Ishikawa (cell line): ENCODE data around the gene RUNX1.

Source experiments
- CEBPB ChIP-seq: IDR thresholded peaks from 2 replicates; pipeline ENCODE4 v1.6.1; 2012
- CREB1 ChIP-seq: IDR thresholded peaks from 2 replicates; pipeline ENCODE4 v1.6.1; 2012; ENCODE audit warnings: low read depth
- EGR1 ChIP-seq: IDR thresholded peaks from 2 replicates; pipeline ENCODE4 v1.6.1; 2012
- EP300 ChIP-seq: IDR thresholded peaks from 2 replicates; pipeline ENCODE4 v1.6.1; 2012; ENCODE audit warnings: borderline replicate concordance
- FOXM1 ChIP-seq: IDR thresholded peaks from 2 replicates; pipeline ENCODE4 v1.6.1; 2012; ENCODE audit warnings: low read depth, borderline replicate concordance
- NFIC ChIP-seq: IDR thresholded peaks from 2 replicates; pipeline ENCODE4 v1.6.1; 2012
- RAD21 ChIP-seq: IDR thresholded peaks from 2 replicates; pipeline ENCODE4 v1.6.1; 2012; ENCODE audit warnings: low read depth
- TAF1 ChIP-seq: IDR thresholded peaks from 2 replicates; pipeline ENCODE4 v1.6.1; 2012; ENCODE audit warnings: low read depth, mild to moderate bottlenecking
- TCF12 ChIP-seq: IDR thresholded peaks from 2 replicates; pipeline ENCODE4 v1.6.1; 2012; ENCODE audit warnings: low read depth
- TEAD4 ChIP-seq: IDR thresholded peaks from 2 replicates; pipeline ENCODE4 v1.6.1; 2012
- YY1 ChIP-seq: IDR thresholded peaks from 2 replicates; pipeline ENCODE4 v1.6.1; 2012; ENCODE audit warnings: low read depth
- ZBTB7A ChIP-seq: IDR thresholded peaks from 2 replicates; pipeline ENCODE4 v1.6.1; 2012; ENCODE audit warnings: low read depth
- TF ChIP-seq, protein P1 (sequence below): IDR thresholded peaks from 2 replicates; pipeline ENCODE4 v1.6.1; 2012; ENCODE audit warnings: low read depth, mild to moderate bottlenecking
- TF ChIP-seq, protein P2 (sequence below): IDR thresholded peaks from 2 replicates; pipeline ENCODE4 v1.6.1; 2012
- TF ChIP-seq, protein P3 (sequence below): IDR thresholded peaks from 2 replicates; pipeline ENCODE4 v1.6.1; 2012

Gene RUNX1

DNA sequence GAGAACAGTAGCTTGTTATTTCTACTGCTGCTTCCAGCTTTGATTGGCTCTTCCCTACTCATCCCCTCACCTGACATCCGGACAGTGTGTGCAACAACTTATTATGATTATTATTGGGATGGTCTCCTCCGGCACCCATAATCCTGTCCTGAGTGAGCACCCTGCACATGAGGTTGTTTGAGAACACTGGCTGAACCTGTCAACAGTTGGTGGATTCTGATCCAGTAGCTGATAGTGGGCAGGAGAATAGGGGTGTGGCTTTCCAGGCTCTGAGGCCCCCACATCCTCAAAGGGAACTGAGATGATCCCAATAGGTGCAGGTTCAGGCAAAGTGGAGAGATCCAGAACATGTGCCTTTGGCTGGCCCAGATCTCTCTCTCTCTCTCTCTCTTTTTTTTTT lies 60.5 kb downstream of the RUNX1 start:
- no peak for TF ChIP-seq YY1
- no peak for TF ChIP-seq NFIC

DNA sequence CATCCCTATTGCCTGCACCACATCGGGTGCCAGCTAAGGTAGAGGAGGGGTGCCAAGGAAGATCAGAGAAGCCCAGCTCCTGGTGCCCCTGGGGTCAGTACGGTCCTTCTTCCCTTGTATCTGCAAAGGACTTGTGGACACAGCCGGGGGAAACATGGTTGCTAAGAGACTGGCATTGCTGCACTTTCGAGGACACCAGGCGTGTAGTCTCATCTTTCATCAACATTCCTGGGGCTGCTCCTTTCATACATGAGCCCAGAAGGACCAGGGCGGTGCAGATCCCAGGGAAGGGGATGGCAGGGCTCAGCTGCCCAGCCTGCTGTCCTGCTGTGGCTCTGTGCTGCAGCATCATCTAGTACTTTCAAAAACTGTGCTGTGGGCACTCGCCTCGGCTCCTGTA lies 61.0 kb downstream of the RUNX1 start:
- TF ChIP-seq NFIC (no peak), FOXM1 (no peak), EGR1 (no peak), CREB1 (no peak), TEAD4 (no peak), CEBPB (no peak), RAD21 (no peak), TCF12 (no peak), ZBTB7A (no peak), EP300 (no peak), YY1 (no peak), TAF1 (no peak)
- TF ChIP-seq, protein P1, sequence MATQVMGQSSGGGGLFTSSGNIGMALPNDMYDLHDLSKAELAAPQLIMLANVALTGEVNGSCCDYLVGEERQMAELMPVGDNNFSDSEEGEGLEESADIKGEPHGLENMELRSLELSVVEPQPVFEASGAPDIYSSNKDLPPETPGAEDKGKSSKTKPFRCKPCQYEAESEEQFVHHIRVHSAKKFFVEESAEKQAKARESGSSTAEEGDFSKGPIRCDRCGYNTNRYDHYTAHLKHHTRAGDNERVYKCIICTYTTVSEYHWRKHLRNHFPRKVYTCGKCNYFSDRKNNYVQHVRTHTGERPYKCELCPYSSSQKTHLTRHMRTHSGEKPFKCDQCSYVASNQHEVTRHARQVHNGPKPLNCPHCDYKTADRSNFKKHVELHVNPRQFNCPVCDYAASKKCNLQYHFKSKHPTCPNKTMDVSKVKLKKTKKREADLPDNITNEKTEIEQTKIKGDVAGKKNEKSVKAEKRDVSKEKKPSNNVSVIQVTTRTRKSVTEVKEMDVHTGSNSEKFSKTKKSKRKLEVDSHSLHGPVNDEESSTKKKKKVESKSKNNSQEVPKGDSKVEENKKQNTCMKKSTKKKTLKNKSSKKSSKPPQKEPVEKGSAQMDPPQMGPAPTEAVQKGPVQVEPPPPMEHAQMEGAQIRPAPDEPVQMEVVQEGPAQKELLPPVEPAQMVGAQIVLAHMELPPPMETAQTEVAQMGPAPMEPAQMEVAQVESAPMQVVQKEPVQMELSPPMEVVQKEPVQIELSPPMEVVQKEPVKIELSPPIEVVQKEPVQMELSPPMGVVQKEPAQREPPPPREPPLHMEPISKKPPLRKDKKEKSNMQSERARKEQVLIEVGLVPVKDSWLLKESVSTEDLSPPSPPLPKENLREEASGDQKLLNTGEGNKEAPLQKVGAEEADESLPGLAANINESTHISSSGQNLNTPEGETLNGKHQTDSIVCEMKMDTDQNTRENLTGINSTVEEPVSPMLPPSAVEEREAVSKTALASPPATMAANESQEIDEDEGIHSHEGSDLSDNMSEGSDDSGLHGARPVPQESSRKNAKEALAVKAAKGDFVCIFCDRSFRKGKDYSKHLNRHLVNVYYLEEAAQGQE: no peak
- TF ChIP-seq, protein P2, sequence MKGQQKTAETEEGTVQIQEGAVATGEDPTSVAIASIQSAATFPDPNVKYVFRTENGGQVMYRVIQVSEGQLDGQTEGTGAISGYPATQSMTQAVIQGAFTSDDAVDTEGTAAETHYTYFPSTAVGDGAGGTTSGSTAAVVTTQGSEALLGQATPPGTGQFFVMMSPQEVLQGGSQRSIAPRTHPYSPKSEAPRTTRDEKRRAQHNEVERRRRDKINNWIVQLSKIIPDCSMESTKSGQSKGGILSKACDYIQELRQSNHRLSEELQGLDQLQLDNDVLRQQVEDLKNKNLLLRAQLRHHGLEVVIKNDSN: no peak
- TF ChIP-seq, protein P3, sequence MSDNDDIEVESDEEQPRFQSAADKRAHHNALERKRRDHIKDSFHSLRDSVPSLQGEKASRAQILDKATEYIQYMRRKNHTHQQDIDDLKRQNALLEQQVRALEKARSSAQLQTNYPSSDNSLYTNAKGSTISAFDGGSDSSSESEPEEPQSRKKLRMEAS: no peak

DNA sequence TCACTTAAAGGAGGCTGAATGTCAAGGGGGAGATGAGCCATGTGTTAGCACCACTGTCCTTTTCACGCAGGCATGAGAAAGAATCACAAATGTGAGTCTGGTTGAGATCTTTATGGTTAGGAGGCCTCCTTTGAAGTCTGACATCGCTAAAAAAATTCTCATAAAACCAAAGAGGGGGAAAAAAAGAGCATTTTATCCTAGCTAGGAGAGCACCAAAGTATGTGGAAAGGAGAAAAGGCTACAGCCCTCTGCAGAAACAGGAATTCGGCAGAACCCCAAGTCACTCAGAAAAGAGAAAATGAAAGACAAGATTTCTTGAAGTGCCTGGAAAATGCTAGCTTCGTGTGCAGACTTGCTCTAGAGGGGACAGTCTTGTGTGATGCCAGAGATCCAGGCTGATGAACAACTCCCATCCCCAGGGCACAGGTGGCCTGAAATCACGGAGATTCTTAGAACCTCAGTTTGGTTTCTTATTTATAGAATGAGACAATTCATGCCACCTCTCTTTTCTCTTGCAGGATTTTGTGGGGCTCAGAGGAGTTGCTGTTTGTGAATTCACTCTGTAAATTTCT lies 61.5 kb downstream of the RUNX1 start:
- TF ChIP-seq, protein P2: no peak
- TF ChIP-seq, protein P1: no peak
- TF ChIP-seq EGR1 (no peak), TAF1 (no peak), NFIC (no peak), TCF12 (no peak), EP300 (no peak), FOXM1 (no peak)

DNA sequence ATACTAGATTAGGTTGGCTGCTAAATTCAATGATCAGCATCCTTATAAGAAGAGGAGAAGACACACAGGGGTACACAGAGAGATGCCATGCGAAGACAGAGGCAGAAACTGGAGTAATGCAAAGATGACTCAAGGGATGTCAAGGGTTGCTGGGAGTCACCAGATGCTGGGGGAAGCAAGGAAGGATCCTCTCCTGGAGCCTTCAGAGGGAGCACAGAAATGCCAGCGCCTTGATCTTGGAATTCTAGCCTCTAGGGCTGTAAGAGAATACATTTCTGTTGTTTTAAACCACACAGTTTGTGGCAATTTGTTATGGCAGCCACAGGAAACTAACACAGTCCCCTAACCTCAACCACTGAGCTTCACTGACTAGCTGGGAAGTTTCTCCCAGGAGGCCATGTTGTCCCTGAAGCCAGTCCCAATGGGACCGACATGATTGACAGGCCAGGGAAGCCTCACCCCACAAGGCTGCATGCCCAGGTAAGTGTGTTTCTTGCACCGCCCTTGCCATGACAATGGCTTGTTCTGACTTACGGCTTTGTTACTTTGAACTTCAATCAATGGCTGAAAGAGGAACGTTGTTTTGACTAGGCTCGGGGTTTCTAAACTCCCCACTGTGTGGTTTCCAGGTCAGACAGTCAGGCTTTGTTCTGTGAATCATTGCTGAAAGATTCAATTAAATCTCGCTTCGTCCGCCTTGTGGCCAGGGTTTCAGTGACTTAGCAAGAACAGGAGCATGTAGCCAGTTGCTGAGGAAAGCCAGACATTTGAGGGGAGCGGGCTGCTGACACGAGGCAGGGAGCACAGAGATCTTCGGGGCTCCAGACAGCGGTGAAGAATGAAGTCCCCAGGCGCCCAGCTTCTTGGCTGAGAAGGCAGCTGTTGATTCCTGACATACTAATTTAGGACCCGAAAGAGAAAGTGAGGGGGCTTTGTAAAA lies 62.3 kb downstream of the RUNX1 start:
- TF ChIP-seq ZBTB7A (no peak), TCF12 (no peak), NFIC (no peak), TAF1 (no peak), EGR1 (no peak), CREB1 (no peak), CEBPB (no peak), EP300 (no peak), TEAD4 (no peak), FOXM1 (no peak), RAD21 (no peak), YY1 (no peak)
- TF ChIP-seq, protein P1: no peak
- TF ChIP-seq, protein P3: no peak
- TF ChIP-seq, protein P2: no peak
